Panc1 (cell line): ENCODE data around the gene PCYT2. TPM values are rescaled to one million over a fixed set of nuclear protein-coding genes. Genes with fewer than 3 reads are reported as not detected.

ENCODE experiments used
- ATAC-seq: fragments of 200-7000 bp; cut with Tn5 transposase; 2 replicates; pipeline ENCODE4 v1.9.1; 2020; ENCODE audit warnings: mild to moderate bottlenecking, moderate library complexity
- BruUV-seq: library from RNA; stranded (reverse); fragments of 400-500 nt; replicated peaks from 2 replicates; lab custom pipeline; 2021; lab: Mats Ljungman, UMichigan
- CTCF ChIA-PET: fragments of 300-600 bp; sonication (Branson Sonifier 250); formaldehyde crosslinking; loops from one replicate; lab custom pipeline; 2022; ENCODE audit warnings: antibody characterized with exemption; lab: Charles Lee
- POLR2A ChIA-PET: fragments of 300-600 bp; sonication (Branson Sonifier 250); formaldehyde crosslinking; loops from one replicate; lab custom pipeline; 2022; ENCODE audit warnings: antibody characterized with exemption; lab: Charles Lee
- DNase-seq: peaks from one replicate; pipeline ENCODE4 v3.0.0-alpha.2; 2010; ENCODE audit warnings: low read depth, low spot score
- H3K27ac ChIP-seq: 2 replicates; pipeline ENCODE4 v1.5.1; 2011; ENCODE audit warnings: mild to moderate bottlenecking, low read length, inconsistent platforms
- H3K27me3 ChIP-seq: fragments of 200-500 bp; sonication (Bioruptor generic); 2 replicates; pipeline ENCODE4 v1.6.0; 2014; ENCODE audit warnings: low read length, inconsistent platforms; ENCODE audit not compliant: control insufficient read depth, insufficient read depth
- H3K36me3 ChIP-seq: fragments of 200-500 bp; sonication (Bioruptor generic); 2 replicates; pipeline ENCODE4 v1.5.1; 2014; ENCODE audit warnings: inconsistent platforms, mild to moderate bottlenecking, low read length, moderate library complexity; ENCODE audit not compliant: control insufficient read depth, insufficient read depth
- H3K4me1 ChIP-seq: 2 replicates; pipeline ENCODE4 v1.5.1; 2011; ENCODE audit warnings: inconsistent platforms, mild to moderate bottlenecking, low read length, moderate library complexity; ENCODE audit not compliant: control insufficient read depth, insufficient read depth
- H3K4me3 ChIP-seq, 2 experiments: 2 replicates each; pipeline ENCODE4 v1.5.1; 2011 to 2012; ENCODE audit warnings: low read depth in 2 of 2, low read length in 2 of 2, mild to moderate bottlenecking in 2 of 2, inconsistent platforms in 1 of 2, moderate library complexity in 1 of 2
- H3K9me3 ChIP-seq: fragments of 200-500 bp; sonication (Bioruptor generic); 2 replicates; pipeline ENCODE4 v1.5.1; 2014; ENCODE audit warnings: low read depth, mild to moderate bottlenecking, inconsistent platforms, low read length, moderate library complexity; ENCODE audit not compliant: control insufficient read depth, insufficient read depth
- CTCF ChIP-seq: fragments of 450-650 bp; IDR thresholded peaks from 2 replicates; pipeline ENCODE4 v1.5.1; 2017; ENCODE audit warnings: mild to moderate bottlenecking
- POLR2AphosphoS5 ChIP-seq: IDR thresholded peaks from 2 replicates; pipeline ENCODE4 v1.6.1; 2012; ENCODE audit warnings: mild to moderate bottlenecking, low read depth, low read length, moderate library complexity
- REST ChIP-seq, 2 experiments: IDR thresholded peaks; 2 replicates each; pipeline ENCODE4 v1.6.1; 2011 to 2012; ENCODE audit warnings: low read depth in 2 of 2, control low read depth in 1 of 2, low read length in 1 of 2, mild to moderate bottlenecking in 1 of 2, moderate library complexity in 1 of 2; ENCODE audit not compliant: insufficient read depth in 1 of 2
- SIN3A ChIP-seq: IDR thresholded peaks from 2 replicates; pipeline ENCODE4 v1.6.1; 2012; ENCODE audit warnings: low read depth, mild to moderate bottlenecking, low read length, moderate library complexity, borderline replicate concordance; ENCODE audit not compliant: insufficient read depth
- TCF7L2 ChIP-seq: IDR thresholded peaks from 2 replicates; pipeline ENCODE4 v1.6.1; 2011; ENCODE audit warnings: mild to moderate bottlenecking, low read depth, low read length, inconsistent platforms
- in situ Hi-C: cut with HindIII; loops from 2 replicates; pipeline ENCODE4 v1.10.0; 2016; ENCODE audit warnings: low sequenced_read_pairs, low pct_unique_long_range_greater_than_20kb
- intact Hi-C: fragments of 100-400 bp; cut with micrococcal nuclease; formaldehyde crosslinking; loops from one replicate; pipeline ENCODE4 v1.10.0; 2022; ENCODE audit not compliant: unreplicated experiment
- total RNA-seq: library from RNA; stranded (reverse); gene quantifications from one replicate; pipeline ENCODE4 v1.2.1, GENCODE V29; 2021; ENCODE audit not compliant: unreplicated experiment

Gene PCYT2
- total RNA-seq, 1 experiment from 2014 or later, result 91.2 TPM

GRCh38 chr17:81900181-81900820 lies 10.9 kb downstream of the PCYT2 start:
- ATAC-seq (peak; percentile 6; the same call in 1 of the 2 replicates), DNase-seq (no peak)
- no TSS peak for BruUV-seq
- TF ChIP-seq CTCF (no peak), POLR2AphosphoS5 (peak; percentile 22)
- no peaks in the 10 kb centered on the region for H3K27me3 ChIP-seq
- no peaks in the 10 kb centered on the region for H3K36me3 ChIP-seq
- intact Hi-C loops, result no loop called here
- H3K4me1 ChIP-seq, result peaks cover 27% of the 10 kb centered on the region
- no peaks in the 10 kb centered on the region for H3K9me3 ChIP-seq
- H3K27ac ChIP-seq, result no peak overlapping the region
- in situ Hi-C loops, result no loop called here
- ChIA-PET CTCF (no interaction called here), POLR2A (no interaction called here)
- H3K4me3 ChIP-seq, result no peak overlapping the region

GRCh38 chr17:81899514-81900166 lies 11.6 kb downstream of the PCYT2 start:
- H3K4me3 ChIP-seq, result no peak overlapping the region
- BruUV-seq, result no TSS peak
- no peak for TF ChIP-seq SIN3A
- TF ChIP-seq CTCF, result no peak
- no peak for TF ChIP-seq POLR2AphosphoS5
- no peak for TF ChIP-seq TCF7L2
- TF ChIP-seq REST (IDR thresholded peaks at IDR 0.05; ENCODE audit: insufficient read depth in 1 of 2, low read depth in 2 of 2, low read length in 1 of 2), result no peak
- no peak overlapping the region; the same call in 1 of the 2 replicates for H3K27ac ChIP-seq
- H3K36me3 ChIP-seq, result no peaks in the 10 kb centered on the region
- POLR2A ChIA-PET, result no interaction called here
- no peaks in the 10 kb centered on the region for H3K9me3 ChIP-seq
- CTCF ChIA-PET, result no interaction called here
- in situ Hi-C loops (no loop called here), intact Hi-C loops (no loop called here)
- ATAC-seq (no peak), DNase-seq (no peak)
- no peaks in the 10 kb centered on the region for H3K27me3 ChIP-seq
- H3K4me1 ChIP-seq, result peaks cover 27% of the 10 kb centered on the region
